Right lobe of liver (tissue), 4 donors: ENCODE results near the gene SYT2.

Experiments used
- CTCF ChIP-seq, 4 donors: fragments of 200-600 bp in 3 of 4; fragments of 450-650 bp in 1 of 4; IDR thresholded peaks; one replicate each; pipeline versions ENCODE4 v1.5.1 to v1.8.0; 2016 to 2022; ENCODE audit warnings: antibody characterized with exemption in 4 of 4, mild to moderate bottlenecking in 2 of 4
- POLR2A ChIP-seq: fragments of 450-650 bp; IDR thresholded peaks from one replicate; pipeline ENCODE4 v1.6.1; 2017; ENCODE audit warnings: antibody characterized with exemption, mild to moderate bottlenecking
- donor health status: DM: no; HTN: no; CAD: no.
- donor health status: DM: no; HTN: no; CAD: no.
- donor health status: DM: no; HTN: yes; CAD: no.

GRCh38 chr1:202632241-202632640, 78.0 kb downstream of the SYT2 start:
- no peak for TF ChIP-seq CTCF (IDR thresholded peaks at IDR 0.05)
- TF ChIP-seq POLR2A, result no peak
